Motor neuron (in vitro differentiated cells): ENCODE data around the gene RHOBTB3. TPM values are rescaled to one million over a fixed set of nuclear protein-coding genes. Genes with fewer than 3 reads are reported as not detected.

Experiments used
- ATAC-seq, 8 experiments: fragments of 200-7000 bp; cut with Tn5 transposase; replicated peaks in 6 of 8; 2 replicates each; pipeline ENCODE4 v1.8.0; 2021; ENCODE audit warnings: mild to moderate bottlenecking in 8 of 8, moderate library complexity in 8 of 8
- H3K27ac ChIP-seq, 2 donors: fragments of 250-450 bp; sonication (Bioruptor Pico); 2 replicates each; pipeline ENCODE4 v1.9.0; 2021; ENCODE audit warnings: antibody characterized with exemption in 2 of 2, mild to moderate bottlenecking in 2 of 2, moderate library complexity in 1 of 2
- H3K4me1 ChIP-seq, 2 donors: fragments of 250-450 bp; sonication (Bioruptor Pico); replicated peaks in 1 of 2; 2 replicates each; pipeline ENCODE4 v1.6.1; 2021; ENCODE audit warnings: antibody characterized with exemption in 2 of 2, mild to moderate bottlenecking in 2 of 2, moderate library complexity in 1 of 2
- H3K4me3 ChIP-seq, 5 donors: fragments of 250-450 bp; sonication (Bioruptor Pico); 2 replicates each; pipeline ENCODE4 v1.9.0; 2021; ENCODE audit warnings: antibody characterized with exemption in 5 of 5, mild to moderate bottlenecking in 5 of 5, moderate library complexity in 4 of 5
- WGBS, 10 experiments: fragments of 450-650 bp; shearing (Covaris generic); methylation state at CpG; one replicate each; pipeline ENCODE4 v1.0.0; 2022; 5-methylcytosine and 5-hydroxymethylcytosine counted together
- in situ Hi-C, 9 experiments: fragments of 400-800 bp; cut with MboI; loops; one replicate each; pipeline ENCODE4 v1.15.0; 2021; ENCODE audit warnings: low sequenced_read_pairs in 9 of 9, low pct_unique_long_range_greater_than_20kb in 2 of 9; ENCODE audit not compliant: unreplicated experiment in 9 of 9
- total RNA-seq, 8 experiments: library from RNA; unstranded; fragments of 300-600 nt; gene quantifications; 2 replicates each; pipeline versions ENCODE4 v1.2.3 to v1.2.4, GENCODE V29; 2022

The RHOBTB3 gene
- total RNA-seq, 8 experiments from 2014 or later, result 28.4 to 296 (median 59.4) TPM

DNA sequence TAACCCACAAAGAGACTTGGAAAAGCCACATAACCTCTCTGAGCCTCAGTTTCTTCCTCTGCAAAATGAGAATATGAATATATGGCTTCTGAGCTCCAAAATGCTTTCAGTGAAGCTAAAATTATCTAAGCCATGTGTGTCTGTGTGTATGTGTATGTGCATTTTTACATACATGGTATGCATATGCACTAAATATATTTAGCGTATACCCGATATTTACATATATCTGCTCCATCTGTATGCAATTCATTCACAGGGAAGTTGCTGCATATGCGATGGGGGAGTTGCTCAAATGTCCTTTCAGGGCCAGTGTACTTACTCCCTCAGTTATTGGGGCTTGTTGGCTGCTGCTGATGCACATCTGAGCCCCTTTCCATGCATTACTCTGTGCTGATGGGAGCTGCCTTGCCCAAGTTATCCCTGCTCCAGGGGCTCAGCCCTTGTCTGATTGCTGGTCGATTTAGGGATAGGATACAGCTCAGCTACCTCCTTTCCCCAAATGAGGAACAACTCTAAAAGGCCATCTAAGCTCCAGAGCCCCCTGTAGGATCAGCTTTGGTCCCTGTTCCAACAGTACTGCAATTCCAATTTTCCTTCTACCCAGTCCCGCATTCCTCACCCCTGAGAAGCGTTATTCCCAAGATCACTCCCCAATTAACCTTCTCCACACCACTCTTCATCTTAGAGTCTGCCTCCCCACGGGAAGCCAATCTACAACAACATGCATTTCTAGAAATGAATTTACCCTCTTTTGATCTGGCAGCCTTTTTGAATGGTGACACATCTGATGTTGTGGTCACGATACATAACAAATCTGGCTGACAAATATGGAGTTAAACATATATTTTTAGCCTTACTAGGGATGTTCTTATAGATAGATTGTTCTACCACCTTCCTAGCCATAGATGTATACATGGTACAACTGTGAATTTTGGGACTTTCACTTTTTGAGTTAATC lies 15.9 kb downstream of the RHOBTB3 start:
- 0 to 100% (median 85%) methylated on average over 1 to 8 of the region's 8 CpGs; no CpG with 5 or more reads in 1 of the 10 experiments for WGBS, 10 experiments
- peak in 4 of 8 experiments; percentile 28 to 60 (median 42) for ATAC-seq
- H3K27ac ChIP-seq, result no peak overlapping the region
- no peak overlapping the region for H3K4me3 ChIP-seq
- no peaks in the 10 kb centered on the region for H3K4me1 ChIP-seq
- in situ Hi-C loops, result no loop called here

DNA sequence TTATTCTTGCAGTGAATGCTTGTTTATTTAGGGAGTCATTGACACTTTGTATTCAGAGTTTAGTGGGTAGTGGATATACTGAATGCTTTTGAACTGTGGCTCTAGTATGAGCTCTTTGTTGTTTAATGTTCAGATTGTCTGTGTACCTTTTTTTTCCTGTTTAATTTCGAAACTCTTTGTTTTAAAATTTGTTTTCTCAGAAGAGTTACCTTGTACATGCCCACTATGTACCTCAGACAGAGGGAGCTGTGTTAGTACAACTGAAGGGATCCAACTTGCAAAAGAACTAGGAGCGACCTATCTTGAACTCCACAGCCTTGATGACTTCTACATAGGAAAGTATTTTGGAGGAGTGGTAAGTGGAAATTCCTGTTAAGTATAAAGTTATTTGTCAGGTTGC lies 17.0 kb downstream of the RHOBTB3 start:
- 25 to 100% (median 62%) methylated on average over 1 to 2 of the region's 2 CpGs for WGBS, 10 experiments
- Histone ChIP-seq H3K27ac (no peak overlapping the region), H3K4me3 (no peak overlapping the region), H3K4me1 (no peaks in the 10 kb centered on the region)
- ATAC-seq, result no peak
- in situ Hi-C loops, result no loop called here

GRCh38 chr5:95754545-95754944 lies 23.4 kb downstream of the RHOBTB3 start:
- Histone ChIP-seq H3K4me1 (no peaks in the 10 kb centered on the region), H3K27ac (no peak overlapping the region), H3K4me3 (no peak overlapping the region)
- 79 to 100% (median 96%) methylated on average over 2 of the region's 2 CpGs; no CpG with 5 or more reads in 4 of the 10 experiments for WGBS, 10 experiments
- in situ Hi-C loops, result loop anchor here in 2 of 9 experiments (25.0 kb wide), 1 partner anchor 92 kb away; no protein-coding TSS in a partner anchor
- no peak for ATAC-seq

DNA sequence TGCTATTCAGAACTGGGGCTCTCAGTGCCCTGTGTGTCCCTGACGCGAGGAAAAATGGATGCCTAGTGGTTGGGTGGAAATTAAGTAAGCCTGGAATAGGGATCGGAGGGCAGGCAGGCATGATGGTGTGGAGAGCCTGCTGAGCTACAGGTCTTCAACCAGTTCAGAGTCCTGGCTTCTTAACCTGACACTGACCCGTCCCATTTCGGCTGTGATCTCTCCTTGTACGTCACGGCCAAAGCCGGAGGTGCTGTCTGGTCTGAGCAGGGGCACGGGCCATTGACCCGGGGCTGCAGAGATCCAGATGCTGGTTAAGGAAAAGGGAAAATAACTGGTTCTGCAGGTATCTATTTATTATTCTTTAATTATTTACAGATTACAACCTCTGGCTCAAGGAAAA lies 27.9 kb downstream of the RHOBTB3 start:
- no peaks in the 10 kb centered on the region for H3K4me1 ChIP-seq
- 67 to 100% (median 90%) methylated on average over 1 to 10 of the region's 10 CpGs; no CpG with 5 or more reads in 2 of the 10 experiments for WGBS, 10 experiments
- H3K4me3 ChIP-seq, result no peak overlapping the region
- in situ Hi-C loops, result loop anchor here in 2 of 9 experiments (25.0 kb wide), 1 partner anchor 97 kb away; no protein-coding TSS in a partner anchor
- H3K27ac ChIP-seq, result no peak overlapping the region
- no peak for ATAC-seq

DNA sequence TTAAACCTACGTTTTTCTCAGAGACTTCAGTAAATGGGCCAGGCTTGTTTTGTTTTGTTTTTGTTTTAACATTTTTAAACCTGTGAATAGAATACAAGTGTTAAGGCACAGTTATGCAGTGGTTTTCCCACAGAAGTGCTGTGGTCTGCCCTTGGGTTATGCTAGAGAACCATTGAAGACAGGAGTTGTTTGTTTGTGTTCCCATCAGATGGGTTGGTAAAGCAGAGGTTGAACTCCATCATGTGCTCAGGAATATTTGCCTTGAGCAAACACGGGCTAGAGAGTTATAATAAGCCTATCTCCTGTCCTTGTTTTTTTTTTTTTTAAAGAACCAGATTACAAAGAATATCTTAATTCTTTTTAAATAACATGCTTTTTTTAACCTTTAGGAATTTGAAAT lies 28.5 kb downstream of the RHOBTB3 start:
- Histone ChIP-seq H3K4me1 (no peaks in the 10 kb centered on the region), H3K4me3 (no peak overlapping the region), H3K27ac (no peak overlapping the region)
- peak in 2 of 8 experiments; percentile 4 to 77 for ATAC-seq
- in situ Hi-C loops, result loop anchor here in 2 of 9 experiments (25.0 kb wide), 1 partner anchor 97 kb away; no protein-coding TSS in a partner anchor
- 10 to 100% (median 69%) methylated on average over 1 to 2 of the region's 2 CpGs for WGBS, 10 experiments

- no peak overlapping the region for H3K4me3 ChIP-seq
- no peak overlapping the region for H3K27ac ChIP-seq
- no peaks in the 10 kb centered on the region for H3K4me1 ChIP-seq
- ATAC-seq, result peak in 6 of 8 experiments; percentile 25 to 78 (median 57)
- WGBS, 10 experiments, result 6 to 100% (median 90%) methylated on average over 1 to 3 of the region's 3 CpGs; no CpG with 5 or more reads in 2 of the 10 experiments
- in situ Hi-C loops, result loop anchor here in 2 of 9 experiments (25.0 kb wide), 1 partner anchor 98 kb away; no protein-coding TSS in a partner anchor
Observed at GRCh38 chr5:95760273-95761191, 29.4 kb downstream of the RHOBTB3 start.

DNA sequence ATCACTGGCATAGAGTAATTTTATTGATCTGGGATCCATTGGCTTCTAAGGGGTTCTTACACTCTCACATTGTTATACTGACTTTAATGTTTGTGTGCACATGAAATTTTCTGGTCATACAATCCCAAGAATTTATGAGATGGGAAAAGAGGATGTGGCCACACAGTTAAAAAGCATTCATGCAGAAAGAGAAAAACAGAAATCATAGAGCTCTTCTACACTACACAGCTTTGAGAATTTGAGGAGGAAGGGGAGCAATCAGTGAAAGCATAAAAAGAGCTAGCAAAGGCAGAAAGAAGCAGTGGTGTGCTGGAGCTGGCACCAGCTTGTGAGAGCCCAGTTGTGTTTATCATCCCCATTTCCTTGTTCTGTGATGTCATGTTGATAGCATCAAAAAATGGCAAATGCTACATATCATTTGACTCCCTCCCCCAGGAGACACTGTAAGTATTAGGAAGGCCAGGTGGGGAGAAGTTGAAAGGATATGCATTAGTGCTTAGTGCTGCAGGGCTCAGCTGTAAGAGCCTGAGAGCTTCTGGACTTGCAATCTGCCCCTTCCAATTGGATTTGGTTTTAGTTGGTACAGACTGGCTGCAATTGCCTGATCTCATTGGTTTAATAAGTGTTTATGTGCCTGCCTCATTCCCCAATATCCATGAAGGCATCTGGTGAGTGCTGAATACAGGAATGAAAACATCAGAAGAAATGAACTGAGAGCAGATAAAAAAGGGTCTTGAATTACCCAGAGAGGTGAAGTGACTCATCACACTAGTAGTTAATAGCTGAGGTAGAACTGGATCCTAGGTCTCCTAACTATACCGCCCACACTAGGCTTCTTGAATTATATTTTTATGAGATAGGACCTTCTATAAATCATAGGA lies 30.9 kb downstream of the RHOBTB3 start:
- Histone ChIP-seq H3K27ac (no peak overlapping the region), H3K4me1 (no peaks in the 10 kb centered on the region), H3K4me3 (no peak overlapping the region)
- ATAC-seq, result peak in 5 of 8 experiments; percentile 30 to 70 (median 51)
- 55 to 100% (median 83%) methylated on average over 1 of the region's 1 CpG; no CpG with 5 or more reads in 7 of the 10 experiments for WGBS, 10 experiments
- in situ Hi-C loops, result loop anchor here in 2 of 9 experiments (25.0 kb wide), 1 partner anchor 100 kb away; no protein-coding TSS in a partner anchor

- Histone ChIP-seq H3K4me1 (no peaks in the 10 kb centered on the region), H3K4me3 (no peak overlapping the region), H3K27ac (no peak overlapping the region)
- WGBS, 10 experiments, result 86 to 100% (median 93%) methylated on average over 1 to 5 of the region's 5 CpGs
- ATAC-seq, result no peak
- in situ Hi-C loops, result loop anchor here in 2 of 9 experiments (25.0 kb wide), 1 partner anchor 100 kb away; no protein-coding TSS in a partner anchor
Observed at GRCh38 chr5:95762652-95763041, 31.5 kb downstream of the RHOBTB3 start.

GRCh38 chr5:95763941-95764340 lies 32.8 kb downstream of the RHOBTB3 start:
- 0 to 100% (median 74%) methylated on average over 1 to 4 of the region's 6 CpGs; no CpG with 5 or more reads in 4 of the 10 experiments for WGBS, 10 experiments
- in situ Hi-C loops, result loop anchor here in 2 of 9 experiments (25.0 kb wide), 1 partner anchor 102 kb away; no protein-coding TSS in a partner anchor
- Histone ChIP-seq H3K4me3 (no peak overlapping the region), H3K27ac (no peak overlapping the region), H3K4me1 (no peaks in the 10 kb centered on the region)
- ATAC-seq, result peak in 3 of 8 experiments; percentile 29 to 37 (median 35)

- WGBS, 10 experiments, result 93 to 100% (median 100%) methylated on average over 1 to 6 of the region's 9 CpGs; no CpG with 5 or more reads in 3 of the 10 experiments
- in situ Hi-C loops, result loop anchor here in 2 of 9 experiments (25.0 kb wide), 1 partner anchor 106 kb away; no protein-coding TSS in a partner anchor
- Histone ChIP-seq H3K4me1 (no peaks in the 10 kb centered on the region), H3K27ac (no peak overlapping the region), H3K4me3 (no peak overlapping the region)
- ATAC-seq, result no peak
Observed at GRCh38 chr5:95768731-95769130, 37.6 kb downstream of the RHOBTB3 start.

GRCh38 chr5:95770830-95771708 lies 39.9 kb downstream of the RHOBTB3 start:
- in situ Hi-C loops, result loop anchor here in 2 of 9 experiments (25.0 kb wide), 1 partner anchor 109 kb away; no protein-coding TSS in a partner anchor
- no peak for ATAC-seq

More at GRCh38 chr5:95770830-95771708, 39.9 kb downstream of the RHOBTB3 start:
- no peaks in the 10 kb centered on the region for H3K4me1 ChIP-seq
- H3K27ac ChIP-seq, result no peak overlapping the region
- 79 to 100% (median 94%) methylated on average over 3 to 8 of the region's 8 CpGs for WGBS, 10 experiments
- no peak overlapping the region for H3K4me3 ChIP-seq
